ENCODE results near the gene KMT5B.

The KMT5B gene

GRCh38 chr11:68117853-68118470 is 95.1 kb downstream of the KMT5B start:
- TF ChIP-seq, protein P1, sequence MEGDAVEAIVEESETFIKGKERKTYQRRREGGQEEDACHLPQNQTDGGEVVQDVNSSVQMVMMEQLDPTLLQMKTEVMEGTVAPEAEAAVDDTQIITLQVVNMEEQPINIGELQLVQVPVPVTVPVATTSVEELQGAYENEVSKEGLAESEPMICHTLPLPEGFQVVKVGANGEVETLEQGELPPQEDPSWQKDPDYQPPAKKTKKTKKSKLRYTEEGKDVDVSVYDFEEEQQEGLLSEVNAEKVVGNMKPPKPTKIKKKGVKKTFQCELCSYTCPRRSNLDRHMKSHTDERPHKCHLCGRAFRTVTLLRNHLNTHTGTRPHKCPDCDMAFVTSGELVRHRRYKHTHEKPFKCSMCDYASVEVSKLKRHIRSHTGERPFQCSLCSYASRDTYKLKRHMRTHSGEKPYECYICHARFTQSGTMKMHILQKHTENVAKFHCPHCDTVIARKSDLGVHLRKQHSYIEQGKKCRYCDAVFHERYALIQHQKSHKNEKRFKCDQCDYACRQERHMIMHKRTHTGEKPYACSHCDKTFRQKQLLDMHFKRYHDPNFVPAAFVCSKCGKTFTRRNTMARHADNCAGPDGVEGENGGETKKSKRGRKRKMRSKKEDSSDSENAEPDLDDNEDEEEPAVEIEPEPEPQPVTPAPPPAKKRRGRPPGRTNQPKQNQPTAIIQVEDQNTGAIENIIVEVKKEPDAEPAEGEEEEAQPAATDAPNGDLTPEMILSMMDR (IDR thresholded peaks at IDR 0.05; ENCODE audit: extremely low read depth, missing control alignments) = no peak
- no peak for DNase-seq (ENCODE audit: low spot score)

- DNase-seq (ENCODE audit: low spot score) = no peak
- TF ChIP-seq, protein P1 (IDR thresholded peaks at IDR 0.05; ENCODE audit: extremely low read depth, missing control alignments) = no peak
These were observed 96.1 kb downstream of the KMT5B start for GRCh38 chr11:68116974-68117373.

- TF ChIP-seq, protein P1 (IDR thresholded peaks at IDR 0.05; ENCODE audit: extremely low read depth, missing control alignments) = no peak
These were observed 97.0 kb downstream of the KMT5B start for GRCh38 chr11:68116126-68116525.

GRCh38 chr11:68115285-68115684 is 97.8 kb downstream of the KMT5B start:
- DNase-seq (ENCODE audit: low spot score) = no peak
- TF ChIP-seq, protein P1 (IDR thresholded peaks at IDR 0.05; ENCODE audit: extremely low read depth, missing control alignments) = no peak

More at GRCh38 chr11:68116126-68116525, 97.0 kb downstream of the KMT5B start:
- DNase-seq (ENCODE audit: low spot score) = no peak

DNA sequence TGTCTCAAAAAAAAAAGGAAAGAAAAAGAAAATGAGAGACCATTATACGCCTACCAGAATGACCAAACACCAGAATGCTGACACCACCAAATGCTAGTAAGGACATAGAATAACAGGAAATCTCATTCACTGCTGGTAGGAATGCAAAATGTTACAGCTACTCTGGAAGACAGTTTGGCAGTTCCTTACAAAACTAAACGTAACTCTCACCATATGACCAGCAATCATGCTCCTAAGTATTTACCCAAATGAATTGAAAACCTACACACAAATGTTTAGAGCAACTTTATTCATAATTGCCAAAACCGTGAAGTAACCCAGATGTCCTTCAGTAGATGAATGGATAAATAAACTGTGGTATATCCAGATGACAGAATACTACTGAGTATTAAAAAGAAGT is 99.1 kb downstream of the KMT5B start:
- TF ChIP-seq, protein P1 (IDR thresholded peaks at IDR 0.05; ENCODE audit: extremely low read depth, missing control alignments) = no peak
- no peak for DNase-seq (ENCODE audit: low spot score)

- TF ChIP-seq, protein P1 (IDR thresholded peaks at IDR 0.05; ENCODE audit: extremely low read depth, missing control alignments) = no peak
- no peak for DNase-seq (ENCODE audit: low spot score)
These were observed 105.4 kb downstream of the KMT5B start for GRCh38 chr11:68107689-68108088.

DNA sequence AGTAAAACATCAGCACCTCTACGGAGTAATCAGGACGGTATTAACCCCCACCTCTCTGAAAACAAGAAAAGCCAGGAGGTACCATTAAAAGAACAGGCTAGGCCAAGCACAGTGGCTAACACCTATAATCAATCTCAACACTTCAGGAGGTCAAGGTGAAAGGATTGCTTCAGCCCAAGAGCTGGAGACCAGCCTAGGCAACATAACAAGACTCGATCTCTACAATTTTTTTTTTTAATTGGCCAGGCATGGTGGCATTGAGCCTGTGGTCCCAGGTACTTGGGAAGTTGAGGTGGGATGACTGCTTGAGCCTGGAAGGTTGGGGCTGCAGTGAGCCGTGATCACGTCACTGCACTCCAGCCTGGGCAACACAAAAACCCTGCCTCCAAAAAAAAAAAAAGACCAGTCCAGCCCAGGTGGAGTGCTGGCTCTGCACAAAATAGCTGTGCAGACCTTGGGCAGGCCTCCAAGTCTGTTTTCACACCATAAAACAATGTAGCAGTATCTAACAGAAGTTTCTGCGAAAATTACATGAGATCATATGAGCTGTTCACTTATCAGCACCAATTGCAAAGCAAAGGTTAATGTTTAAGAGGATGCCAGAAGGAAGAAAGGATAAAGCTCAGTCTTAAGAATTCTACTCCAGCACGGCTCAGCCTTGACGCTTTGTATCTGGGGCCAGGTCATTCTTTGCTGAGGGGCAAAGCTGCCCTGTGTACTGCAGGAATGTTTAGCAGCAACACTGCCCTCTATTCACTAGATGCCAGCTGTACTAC is 106.7 kb downstream of the KMT5B start:
- TF ChIP-seq, protein P1 (IDR thresholded peaks at IDR 0.05; ENCODE audit: extremely low read depth, missing control alignments) = no peak
- DNase-seq (ENCODE audit: low spot score) = no peak

Data from GM20000 (cell line).